ENCODE measurements around the gene SPECC1L. TPM values are rescaled to one million over a fixed set of nuclear protein-coding genes. Genes with fewer than 3 reads are reported as not detected.

Gene SPECC1L
- total and polyA plus RNA-seq, 2 of the 8 experiments (the other 6 are each of a cell fraction or from before 2014, with no cell fraction given), result 15.7 to 61.6 TPM

- H4K20me1 ChIP-seq (replicated peaks in 1 of 2; ENCODE audit: control insufficient read depth in 1 of 2, insufficient read depth in 2 of 2, low read length in 2 of 2), result no peaks in the 10 kb centered on the region
- DNase-seq (ENCODE audit: low read depth in 1 of 2, low spot score in 2 of 2), result no peak
- H4K91ac ChIP-seq (replicated peaks; ENCODE audit: insufficient read length, low read length), result no peak overlapping the region
- H4K5ac ChIP-seq (ENCODE audit: insufficient read length, low read depth, low read length), result no peak overlapping the region
- no peak overlapping the region for H3K9ac ChIP-seq (replicated peaks in 1 of 4; ENCODE audit: extremely low read depth in 1 of 4, low read depth in 3 of 4, low read length in 3 of 4)
- H3K79me2 ChIP-seq (ENCODE audit: control insufficient read depth in 1 of 2, insufficient read depth in 2 of 2, low read length in 2 of 2), result no peaks in the 10 kb centered on the region
- 95% methylated on average over 4 of the region's 4 CpGs; no CpG with 5 or more reads in 1 of the 2 experiments for WGBS, 2 experiments (ENCODE audit: extremely low coverage in 1 of 2, insufficient coverage in 1 of 2, insufficient read length in 1 of 2, insufficient replicate concordance in 2 of 2, low coverage in 1 of 2, low lambda C conversion rate in 2 of 2, missing lambda C conversion rate in 1 of 2)
- H3K23ac ChIP-seq (ENCODE audit: insufficient read length), result no peak overlapping the region
- no peak overlapping the region for H3K27ac ChIP-seq (ENCODE audit: low read depth, low read length)
- no peak overlapping the region for H2BK15ac ChIP-seq (ENCODE audit: low read length)
- H4K8ac ChIP-seq (ENCODE audit: extremely low read depth, insufficient read depth, low read length), result no peak overlapping the region
- no peaks in the 10 kb centered on the region for H3K27me3 ChIP-seq (replicated peaks in 1 of 4; ENCODE audit: control insufficient read depth in 3 of 4, extremely low read depth in 1 of 4, insufficient read depth in 3 of 4, low read length in 3 of 4)
- no peak overlapping the region for H3K14ac ChIP-seq (ENCODE audit: insufficient read length)
- no peaks in the 10 kb centered on the region for H3K4me1 ChIP-seq (replicated peaks in 1 of 4; ENCODE audit: control insufficient read depth in 3 of 4, insufficient read depth in 4 of 4, low read length in 3 of 4)
- no peak overlapping the region for H2AFZ ChIP-seq (ENCODE audit: low read length)
- CTCF ChIA-PET (ENCODE audit: partially characterized antibody), result no interaction called here
- no peaks in the 10 kb centered on the region for H3K9me3 ChIP-seq (ENCODE audit: insufficient read depth in 2 of 2, low read depth in 1 of 2, low read length in 1 of 2)
- H2AK5ac ChIP-seq (ENCODE audit: low read depth, low read length), result no peak overlapping the region
- H3K79me1 ChIP-seq (ENCODE audit: low read depth, low read length), result no peaks in the 10 kb centered on the region
- H2BK5ac ChIP-seq (ENCODE audit: low read depth, low read length), result no peak overlapping the region
- peaks cover 0 to 37% (median 7%) of the 10 kb centered on the region in 4 experiments; a peak in 5 of 8 replicates for H3K36me3 ChIP-seq (ENCODE audit: control insufficient read depth in 2 of 4, insufficient read depth in 4 of 4, low read length in 3 of 4)
- no peak overlapping the region for H3K18ac ChIP-seq (ENCODE audit: extremely low read depth, low read length)
- H3K4ac ChIP-seq (replicated peaks; ENCODE audit: insufficient read length, low read depth, low read length), result no peak overlapping the region
- no peak overlapping the region for H3K4me3 ChIP-seq (ENCODE audit: extremely low read depth in 1 of 4, insufficient read depth in 2 of 4, low read depth in 3 of 4, low read length in 4 of 4)
- no peak for FAIRE-seq
- H2BK12ac ChIP-seq (ENCODE audit: low read depth, low read length), result no peak overlapping the region
- H3K4me2 ChIP-seq (ENCODE audit: insufficient read depth in 1 of 2, low read depth in 2 of 2, low read length in 2 of 2), result no peak overlapping the region
- H2BK20ac ChIP-seq (ENCODE audit: low read length), result no peak overlapping the region
- POLR2A ChIA-PET (ENCODE audit: partially characterized antibody), result no interaction called here
- H3K56ac ChIP-seq (replicated peaks; ENCODE audit: insufficient read length, low read depth, low read length), result no peak overlapping the region
- no peak overlapping the region for H2BK120ac ChIP-seq (replicated peaks; ENCODE audit: low read depth, low read length)
- H3K23me2 ChIP-seq (ENCODE audit: low read depth, low read length), result no peaks in the 10 kb centered on the region
- TF ChIP-seq PHF8 (conservative IDR thresholded peaks at IDR 0.05; ENCODE audit: low read depth, low read length), result no peak
- TF ChIP-seq RNF2 (IDR thresholded peaks at IDR 0.05; ENCODE audit: borderline replicate concordance, low read depth, low read length, missing control alignments, poor library complexity, severe bottlenecking), result no peak
- TF ChIP-seq CBX8 (IDR thresholded peaks at IDR 0.05; ENCODE audit: borderline replicate concordance, low read depth, low read length), result no peak
- TF ChIP-seq MAFK (IDR thresholded peaks at IDR 0.05; ENCODE audit: low read depth, low read length), result no peak
- no peak for TF ChIP-seq RAD21 (IDR thresholded peaks at IDR 0.05 in 1 of 2, conservative IDR thresholded peaks at IDR 0.05 in 1 of 2; ENCODE audit: low read depth in 2 of 2, low read length in 2 of 2)
- no peak for TF ChIP-seq JUND (IDR thresholded peaks at IDR 0.05; ENCODE audit: low read length)
- TF ChIP-seq CEBPB (IDR thresholded peaks at IDR 0.05; ENCODE audit: low read depth, low read length), result no peak
- no peak for TF ChIP-seq TAF1 (IDR thresholded peaks at IDR 0.05; ENCODE audit: low read depth, low read length)
- no peak for TF ChIP-seq TEAD4 (IDR thresholded peaks at IDR 0.05; ENCODE audit: low read depth, low read length)
- no peak for TF ChIP-seq GTF2F1 (IDR thresholded peaks at IDR 0.05; ENCODE audit: borderline replicate concordance, low read depth, low read length)
- no peak for TF ChIP-seq YY1 (IDR thresholded peaks at IDR 0.05; ENCODE audit: low read depth, low read length)
- no peak for TF ChIP-seq SAP30 (IDR thresholded peaks at IDR 0.05; ENCODE audit: insufficient read depth, insufficient replicate concordance, low read length)
- TF ChIP-seq NANOG (IDR thresholded peaks at IDR 0.05; ENCODE audit: insufficient read depth, low read depth, low read length, poor library complexity, severe bottlenecking), result no peak
These were observed 91.5 kb downstream of the SPECC1L start for GRCh38 chr22:24361976-24362646.
